BLaER1 (cell line): ENCODE measurements around the gene GCNT2.
"Not testable (repeated sequence)": the region's sequence is repeated elsewhere in the genome, so short reads cannot be mapped to it uniquely, and the experiment has no call there.

Experiments
- H3K27ac ChIP-seq: shearing (Covaris generic); formaldehyde crosslinking; 2 replicates; pipeline ENCODE4 v1.8.1; 2022
- H3K27me3 ChIP-seq: shearing (Covaris generic); formaldehyde crosslinking; 2 replicates; pipeline ENCODE4 v1.8.1; 2022
- H3K36me3 ChIP-seq: shearing (Covaris generic); formaldehyde crosslinking; 2 replicates; pipeline ENCODE4 v1.8.1; 2022
- H3K4me1 ChIP-seq: shearing (Covaris generic); formaldehyde crosslinking; 2 replicates; pipeline ENCODE4 v1.8.1; 2022
- H3K4me2 ChIP-seq: shearing (Covaris generic); formaldehyde crosslinking; 2 replicates; pipeline ENCODE4 v1.8.1; 2022
- H3K4me3 ChIP-seq: shearing (Covaris generic); formaldehyde crosslinking; 2 replicates; pipeline ENCODE4 v1.8.1; 2022
- H3K9ac ChIP-seq: shearing (Covaris generic); formaldehyde crosslinking; 2 replicates; pipeline ENCODE4 v1.8.1; 2022
- H3K9me3 ChIP-seq: shearing (Covaris generic); formaldehyde crosslinking; 2 replicates; pipeline ENCODE4 v1.8.1; 2022
- H4K20me1 ChIP-seq: shearing (Covaris generic); formaldehyde crosslinking; 2 replicates; pipeline ENCODE4 v1.8.1; 2022
- Cebpa-rat ChIP-seq: shearing (Covaris generic); IDR thresholded peaks from 2 replicates; pipeline ENCODE4 v1.8.1; 2022

The GCNT2 gene

GRCh38 chr6:10658910-10659698 is 138.0 kb downstream of the GCNT2 start:
- H3K27me3 ChIP-seq: no peaks in the 10 kb centered on the region
- peaks cover 25% of the 10 kb centered on the region for H3K9me3 ChIP-seq
- H3K9ac ChIP-seq: no peak overlapping the region
- no peak for TF ChIP-seq Cebpa-rat
- no peaks in the 10 kb centered on the region for H4K20me1 ChIP-seq
- no peaks in the 10 kb centered on the region for H3K36me3 ChIP-seq
- no peak overlapping the region for H3K4me3 ChIP-seq
- H3K4me2 ChIP-seq: no peak overlapping the region
- no peak overlapping the region for H3K27ac ChIP-seq
- 0 out of 2 replicates have a peak, but pooled peaks cover 7% of the 10 kb centered on the region for H3K4me1 ChIP-seq

GRCh38 chr6:10659699-10660348 is 138.7 kb downstream of the GCNT2 start:
- no peaks in the 10 kb centered on the region for H3K36me3 ChIP-seq
- no peak overlapping the region for H3K9ac ChIP-seq
- no peak overlapping the region for H3K4me3 ChIP-seq
- H3K27me3 ChIP-seq: no peaks in the 10 kb centered on the region
- H3K4me1 ChIP-seq: 0 out of 2 replicates have a peak, but pooled peaks cover 7% of the 10 kb centered on the region
- no peak for TF ChIP-seq Cebpa-rat
- H3K4me2 ChIP-seq: no peak overlapping the region
- no peak overlapping the region for H3K27ac ChIP-seq
- peaks cover 30% of the 10 kb centered on the region for H3K9me3 ChIP-seq
- H4K20me1 ChIP-seq: no peaks in the 10 kb centered on the region

- H3K4me3 ChIP-seq, H4K20me1 ChIP-seq, H3K4me2 ChIP-seq, H3K36me3 ChIP-seq, H3K4me1 ChIP-seq, H3K27ac ChIP-seq, H3K9ac ChIP-seq, H3K27me3 ChIP-seq: not testable (repeated sequence)
- H3K9me3 ChIP-seq: peaks cover 36% of the 10 kb centered on the region
These were observed 139.5 kb downstream of the GCNT2 start for GRCh38 chr6:10660431-10661191.

- no peak overlapping the region for H3K4me3 ChIP-seq
- H4K20me1 ChIP-seq: no peaks in the 10 kb centered on the region
- H3K27me3 ChIP-seq: no peaks in the 10 kb centered on the region
- H3K9me3 ChIP-seq: peaks cover 36% of the 10 kb centered on the region
- no peaks in the 10 kb centered on the region for H3K36me3 ChIP-seq
- H3K4me2 ChIP-seq: no peak overlapping the region
- no peaks in the 10 kb centered on the region for H3K4me1 ChIP-seq
- H3K27ac ChIP-seq: no peak overlapping the region
- no peak overlapping the region for H3K9ac ChIP-seq
- no peak for TF ChIP-seq Cebpa-rat
These were observed 141.1 kb downstream of the GCNT2 start for GRCh38 chr6:10662207-10662606.

GRCh38 chr6:10662742-10663141 is 141.6 kb downstream of the GCNT2 start:
- Histone ChIP-seq H3K4me2 (no peak overlapping the region), H3K36me3 (no peaks in the 10 kb centered on the region), H3K27me3 (no peaks in the 10 kb centered on the region), H3K27ac (no peak overlapping the region), H3K4me1 (no peaks in the 10 kb centered on the region), H3K4me3 (no peak overlapping the region), H3K9ac (no peak overlapping the region), H4K20me1 (no peaks in the 10 kb centered on the region), H3K9me3 (peaks cover 36% of the 10 kb centered on the region)
- no peak for TF ChIP-seq Cebpa-rat

- H3K27me3 ChIP-seq, H4K20me1 ChIP-seq, H3K36me3 ChIP-seq, H3K9ac ChIP-seq, H3K27ac ChIP-seq, H3K4me3 ChIP-seq, H3K4me2 ChIP-seq: not testable (repeated sequence)
- peaks cover 12% of the 10 kb centered on the region for H3K4me1 ChIP-seq
- H3K9me3 ChIP-seq: peaks cover 25% of the 10 kb centered on the region
These were observed 144.4 kb downstream of the GCNT2 start for GRCh38 chr6:10665595-10665994.

GRCh38 chr6:10668126-10668917 is 147.2 kb downstream of the GCNT2 start:
- H3K27ac ChIP-seq: no peak overlapping the region
- H3K9ac ChIP-seq: no peak overlapping the region
- no peaks in the 10 kb centered on the region for H3K36me3 ChIP-seq
- no peaks in the 10 kb centered on the region for H4K20me1 ChIP-seq
- no peaks in the 10 kb centered on the region for H3K27me3 ChIP-seq
- H3K4me1 ChIP-seq: peaks cover 12% of the 10 kb centered on the region
- H3K9me3 ChIP-seq: peaks cover 12% of the 10 kb centered on the region
- peak; percentile 65; the same call in 1 of the 2 replicates for TF ChIP-seq Cebpa-rat
- H3K4me3 ChIP-seq: no peak overlapping the region
- peak overlapping the region; percentile 31 for H3K4me2 ChIP-seq

- no peak for TF ChIP-seq Cebpa-rat
- Histone ChIP-seq H3K27me3 (no peaks in the 10 kb centered on the region), H3K9ac (no peak overlapping the region), H3K4me2 (no peak overlapping the region), H3K4me3 (no peak overlapping the region), H3K9me3 (0 out of 2 replicates have a peak, but pooled peaks cover 1% of the 10 kb centered on the region), H3K36me3 (no peaks in the 10 kb centered on the region), H4K20me1 (no peaks in the 10 kb centered on the region), H3K4me1 (no peaks in the 10 kb centered on the region), H3K27ac (no peak overlapping the region)
These were observed 155.3 kb downstream of the GCNT2 start for GRCh38 chr6:10676403-10676802.

GRCh38 chr6:10678456-10678855 is 157.3 kb downstream of the GCNT2 start:
- H3K27me3 ChIP-seq: no peaks in the 10 kb centered on the region
- peaks cover 10% of the 10 kb centered on the region; the same call in 1 of the 2 replicates for H3K9me3 ChIP-seq
- no peak overlapping the region for H3K9ac ChIP-seq
- TF ChIP-seq Cebpa-rat: no peak
- no peak overlapping the region for H3K27ac ChIP-seq
- no peak overlapping the region for H3K4me3 ChIP-seq
- no peaks in the 10 kb centered on the region for H4K20me1 ChIP-seq
- H3K4me2 ChIP-seq: no peak overlapping the region
- no peaks in the 10 kb centered on the region for H3K4me1 ChIP-seq
- no peaks in the 10 kb centered on the region for H3K36me3 ChIP-seq
